ENCODE measurements around the gene LRIT3.
"Not testable (repeated sequence)": the region's sequence is repeated elsewhere in the genome, so short reads cannot be mapped to it uniquely, and the experiment has no call there.

LRIT3 gene

DNA sequence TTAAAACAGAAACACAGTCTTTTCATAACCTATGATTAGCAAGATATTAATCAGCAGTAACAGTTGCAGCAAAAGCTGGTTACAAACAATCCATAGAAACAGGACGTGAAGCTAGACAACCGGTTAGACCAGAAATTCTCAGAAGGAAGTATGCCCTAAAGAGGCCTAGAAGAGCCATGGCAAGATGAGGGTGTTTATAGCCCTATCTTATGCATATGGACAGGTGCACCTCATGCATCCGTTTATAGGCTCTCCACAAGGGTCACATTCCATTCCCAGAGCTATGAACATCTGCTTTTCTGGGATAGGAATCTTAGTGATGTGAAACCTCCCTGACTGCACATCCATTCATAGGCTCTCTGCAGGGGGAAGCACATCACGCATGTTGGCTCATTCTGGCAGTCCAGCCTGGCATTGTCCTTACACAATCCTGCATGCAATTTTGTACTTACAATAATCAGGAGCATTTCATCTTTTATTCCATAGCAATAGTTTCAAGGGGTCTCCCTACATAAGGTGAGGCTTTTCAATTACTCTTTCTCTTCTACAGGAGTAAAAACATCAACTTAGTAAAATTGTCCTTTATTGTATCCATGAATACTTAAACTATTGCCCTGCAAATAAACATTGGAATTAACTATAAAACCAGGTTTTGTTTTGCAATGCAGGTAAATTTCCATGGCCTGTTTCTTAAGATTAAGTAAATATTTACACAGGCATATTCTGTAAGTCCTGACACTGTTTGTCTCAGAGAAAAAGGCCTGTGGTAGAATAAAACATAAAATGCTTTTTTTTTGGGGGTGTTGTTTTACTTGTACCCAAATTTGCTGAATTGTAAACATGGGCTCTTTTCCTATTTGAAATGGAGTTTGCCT is 11.8 kb downstream of the LRIT3 start:
- not testable (repeated sequence) for DNase-seq

DNA sequence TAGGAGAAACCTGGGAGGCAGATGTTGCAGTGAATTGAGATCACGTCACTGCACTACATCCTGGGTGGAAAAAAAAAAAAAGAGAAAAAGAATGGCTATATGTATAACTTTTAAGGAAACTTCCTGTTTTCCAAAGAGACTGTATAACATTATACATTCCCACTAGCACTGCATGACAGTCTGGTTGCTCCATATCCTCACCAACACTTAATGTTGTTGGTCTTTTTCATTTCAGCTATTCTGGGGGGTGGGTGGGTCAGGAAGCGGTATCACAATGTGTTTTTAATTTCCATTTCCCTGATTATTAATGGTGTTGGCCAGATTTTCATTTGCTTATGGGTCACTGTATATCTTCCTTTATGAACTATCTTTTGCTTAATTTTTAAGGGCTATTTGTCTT is 13.4 kb downstream of the LRIT3 start:
- no peak for DNase-seq

DNA sequence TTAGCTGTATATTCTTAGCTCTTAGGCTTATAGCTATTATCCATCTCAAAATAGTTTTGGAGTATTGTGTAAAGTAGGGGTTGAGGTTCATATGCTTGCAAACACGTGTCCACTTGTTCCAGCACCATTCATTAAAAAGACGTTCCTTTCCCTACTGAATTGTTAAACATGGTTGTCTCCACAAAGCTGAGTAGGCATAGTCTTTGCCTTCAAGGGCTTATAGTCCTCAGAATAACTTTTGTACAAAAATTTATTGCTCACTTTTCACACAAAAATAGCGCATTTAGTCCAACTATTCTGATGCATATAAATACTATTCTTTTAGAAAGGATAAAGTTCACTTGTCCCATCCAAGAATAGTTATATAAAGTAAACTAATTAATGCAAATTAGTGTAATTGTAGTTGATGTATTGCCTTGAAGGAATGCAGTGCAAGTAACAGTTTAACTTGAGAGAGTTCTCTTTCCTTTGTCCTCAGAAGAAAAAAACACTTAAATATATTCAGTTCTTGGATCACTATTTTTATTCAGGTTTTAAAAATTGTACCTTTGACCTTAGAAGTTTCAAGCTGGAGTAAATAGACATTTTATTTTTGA is 14.1 kb downstream of the LRIT3 start:
- no peak for DNase-seq

- no peak for DNase-seq
Observed at GRCh38 chr4:109864134-109864533, 16.2 kb downstream of the LRIT3 start.

DNA sequence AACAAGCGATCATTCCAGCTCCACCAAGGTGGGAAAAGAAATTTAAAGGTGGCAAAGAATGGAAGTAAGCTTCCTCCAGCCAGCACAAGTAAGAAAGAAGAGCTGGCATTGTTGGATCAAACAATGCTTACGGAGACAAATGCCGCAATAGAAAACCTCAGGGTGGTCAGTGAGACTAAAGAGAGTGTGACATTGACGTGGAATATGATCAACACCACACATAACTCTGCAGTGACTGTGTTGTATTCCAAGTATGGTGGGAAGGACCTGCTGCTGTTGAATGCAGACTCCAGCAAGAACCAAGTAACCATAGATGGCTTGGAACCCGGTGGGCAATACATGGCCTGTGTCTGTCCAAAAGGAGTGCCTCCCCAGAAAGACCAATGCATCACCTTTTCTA is 22.2 kb downstream of the LRIT3 start:
- no peak for DNase-seq

- DNase-seq, result no peak
Observed at GRCh38 chr4:109872065-109872464, 24.2 kb downstream of the LRIT3 start.

DNA sequence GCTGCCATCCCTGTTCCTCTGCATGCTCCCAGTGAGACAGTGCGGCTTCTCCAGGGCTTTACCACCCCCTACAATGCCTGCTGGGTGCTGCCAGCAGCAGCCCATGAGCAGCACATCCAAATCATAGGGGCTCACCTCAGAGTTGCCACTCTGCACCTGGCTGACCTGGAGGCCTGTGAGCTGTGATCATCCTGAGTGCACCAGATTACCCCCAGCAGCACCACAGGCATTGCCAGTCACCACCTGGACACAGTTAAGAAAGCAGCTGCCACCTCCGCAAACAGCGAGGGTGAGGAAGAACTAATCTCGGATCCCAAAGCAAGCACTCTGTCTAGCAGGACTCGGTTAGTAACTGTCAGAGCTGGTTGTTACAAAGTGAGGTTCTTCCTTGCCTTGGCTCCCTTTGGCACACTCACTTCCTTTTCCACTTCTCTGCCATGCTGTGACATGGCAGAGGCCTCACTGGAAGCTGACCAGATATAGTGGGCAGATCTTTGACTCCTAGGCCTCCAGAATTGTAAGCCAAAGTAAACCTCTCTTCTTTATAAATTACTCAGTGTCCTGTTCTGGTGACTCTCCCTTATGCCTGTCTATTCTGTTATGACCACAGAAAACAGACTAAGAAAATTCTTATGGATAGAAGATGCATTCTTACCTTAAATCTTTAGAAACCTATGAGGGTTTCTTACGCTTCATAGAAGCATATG is 25.2 kb downstream of the LRIT3 start:
- DNase-seq, result no peak

- no peak for DNase-seq
Observed at GRCh38 chr4:109873791-109874514, 26.0 kb downstream of the LRIT3 start.

GRCh38 chr4:109875106-109875505 is 27.2 kb downstream of the LRIT3 start:
- DNase-seq, result no peak

GRCh38 chr4:109875553-109875952 is 27.6 kb downstream of the LRIT3 start:
- not testable (repeated sequence) for DNase-seq

- no peak for DNase-seq
Observed at GRCh38 chr4:109876634-109877265, 28.8 kb downstream of the LRIT3 start.

DNA sequence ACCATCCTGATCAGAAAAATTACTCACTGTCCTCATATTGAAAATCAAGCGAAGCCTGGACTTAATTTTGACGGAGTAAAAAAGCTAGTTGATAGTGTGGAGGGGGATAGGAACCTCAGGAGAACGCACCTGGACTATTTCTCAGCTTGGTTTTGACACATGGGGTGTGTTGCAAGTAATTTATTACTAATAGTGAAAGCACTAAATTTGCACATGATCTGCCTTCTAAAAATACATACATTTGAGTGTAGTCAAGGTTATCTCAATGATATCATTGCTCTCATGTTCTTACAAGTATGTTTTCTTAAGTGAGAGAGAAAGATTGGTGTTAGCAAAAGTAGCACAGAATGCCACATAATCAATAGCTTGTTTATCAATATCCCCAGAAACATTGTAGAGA is 29.5 kb downstream of the LRIT3 start:
- DNase-seq, result no peak

DNA sequence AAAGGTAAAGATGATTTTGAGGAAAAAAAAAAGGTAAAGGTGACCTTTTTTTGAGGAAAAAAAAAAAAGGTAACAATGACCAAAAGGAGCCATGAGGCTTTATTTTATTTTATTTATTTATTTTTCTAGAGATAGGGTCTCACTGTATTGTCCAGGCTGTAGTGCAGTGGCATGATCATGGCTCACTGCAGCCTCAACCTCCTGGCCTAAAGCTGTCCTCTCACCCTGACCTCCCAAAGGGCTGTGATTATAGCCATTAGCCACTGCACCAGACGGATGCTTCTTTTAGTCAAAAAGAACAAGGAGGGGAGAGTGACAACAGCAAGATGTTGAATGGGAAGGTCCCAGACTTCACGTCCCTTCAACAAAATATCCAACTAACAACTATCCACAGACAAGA is 30.4 kb downstream of the LRIT3 start:
- DNase-seq, result no peak

DNA sequence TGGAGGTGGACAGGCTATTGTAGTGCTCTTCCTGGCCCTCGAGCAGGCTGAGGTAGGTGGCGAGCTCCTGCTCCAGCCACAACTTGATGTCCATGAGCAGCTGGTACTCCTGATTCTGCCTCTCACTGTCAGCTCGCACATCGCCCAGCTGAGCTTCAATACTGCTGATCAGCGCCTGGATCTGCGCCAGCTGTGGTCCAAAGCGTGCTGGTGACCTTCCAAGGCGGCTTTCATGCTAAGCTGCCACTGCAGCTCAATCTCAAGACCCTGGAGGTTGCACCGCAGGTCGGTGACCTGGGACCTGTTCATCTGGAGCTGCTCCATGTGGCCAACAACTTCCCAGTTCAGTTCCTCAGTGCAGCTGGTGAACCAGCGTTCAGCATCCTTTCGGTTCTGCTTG is 31.2 kb downstream of the LRIT3 start:
- DNase-seq, result no peak

DNA sequence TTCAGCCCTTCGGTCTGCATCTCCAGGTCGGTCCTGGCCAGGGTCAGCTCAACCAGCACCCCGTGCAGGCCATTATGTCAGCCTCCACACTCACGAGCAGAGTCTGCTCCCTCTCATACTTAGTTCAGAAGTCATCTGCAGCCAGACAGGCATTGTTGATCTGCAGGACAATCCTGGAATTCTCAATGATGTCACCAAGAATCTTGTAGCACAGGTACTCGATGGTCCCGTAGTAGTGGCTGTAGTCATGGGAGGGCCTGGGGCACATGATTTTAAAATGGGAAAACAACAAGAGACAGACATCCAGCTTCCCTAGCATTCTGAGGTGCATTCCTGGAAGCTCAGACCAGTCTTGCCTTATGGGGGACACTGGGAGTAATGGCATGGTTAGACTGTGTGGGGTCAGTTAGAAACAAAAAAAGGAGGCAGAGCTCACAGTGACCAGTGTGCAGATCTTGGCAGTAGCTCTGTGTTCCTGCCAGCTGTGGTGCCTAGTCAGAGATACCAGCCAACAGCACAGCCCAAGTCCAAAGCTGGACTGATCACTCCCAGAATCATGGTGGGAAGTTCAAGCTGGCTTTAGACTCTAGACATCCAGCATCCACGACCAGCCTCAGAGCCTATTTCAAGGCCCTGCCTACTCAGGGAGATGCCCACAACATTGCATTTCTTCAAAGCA is 31.9 kb downstream of the LRIT3 start:
- DNase-seq, result no peak

GRCh38 chr4:109886303-109886702 is 38.4 kb downstream of the LRIT3 start:
- DNase-seq, result no peak

GRCh38 chr4:109887071-109887470 is 39.2 kb downstream of the LRIT3 start:
- DNase-seq, result no peak

GRCh38 chr4:109890076-109890475 is 42.2 kb downstream of the LRIT3 start:
- DNase-seq, result no peak

DNA sequence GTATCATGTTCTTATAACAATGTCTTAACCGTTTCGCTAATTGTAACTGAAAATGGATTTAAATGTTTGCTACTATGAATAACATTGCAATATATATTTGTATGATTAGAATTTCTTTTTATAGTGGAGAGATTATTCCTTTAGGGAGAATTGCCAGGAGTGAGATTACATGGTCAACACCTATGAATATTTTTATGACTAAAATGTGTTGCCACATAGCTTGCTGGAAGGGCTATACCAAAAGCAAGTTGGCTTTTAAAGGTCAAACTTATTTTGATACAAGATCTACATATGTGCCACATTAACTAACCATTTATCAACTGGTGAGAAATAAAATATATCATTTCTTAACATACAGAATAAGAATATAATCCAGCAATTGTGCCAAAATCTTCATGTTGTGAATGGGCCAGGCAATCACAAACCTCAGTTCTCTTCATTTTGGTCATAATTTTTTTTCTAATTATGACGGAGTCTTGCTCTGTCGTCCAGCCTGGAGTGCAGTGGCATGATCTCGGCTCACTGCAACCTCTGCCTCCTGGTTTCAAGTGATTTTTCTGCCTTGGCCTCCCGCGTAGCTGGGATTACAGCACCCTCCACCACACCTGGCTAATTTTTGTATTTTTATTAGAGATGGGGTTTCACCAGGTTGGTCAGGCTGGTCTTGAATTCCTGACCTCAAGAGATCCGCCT is 54.8 kb downstream of the LRIT3 start:
- no peak for DNase-seq

- no peak for DNase-seq
Observed at GRCh38 chr4:109908731-109909130, 60.8 kb downstream of the LRIT3 start.

DNA sequence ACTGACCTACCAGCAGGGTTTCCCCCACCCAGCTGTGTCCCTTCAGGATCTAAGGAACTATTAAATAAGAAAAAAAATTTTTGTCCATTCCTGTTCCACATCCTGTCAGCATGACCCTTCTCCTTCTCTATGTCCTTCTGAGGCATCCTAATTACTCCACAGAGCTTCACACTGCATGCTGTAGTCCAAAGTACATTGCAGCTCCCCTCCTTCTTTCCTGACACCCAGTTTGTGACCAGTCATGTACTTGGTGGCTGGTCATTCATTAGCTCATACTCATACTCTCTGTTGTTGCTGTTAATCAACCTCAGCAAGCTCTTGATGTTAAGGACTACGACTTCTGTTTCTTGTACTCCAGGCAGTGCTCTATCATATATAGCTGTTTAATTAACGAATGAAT is 62.3 kb downstream of the LRIT3 start:
- DNase-seq, result no peak
